Keratinocyte (primary cell): ENCODE data around the gene GRM5. TPM values are rescaled to one million over a fixed set of nuclear protein-coding genes. Genes with fewer than 3 reads are reported as not detected.

ENCODE experiments used
- DNase-seq: peaks from one replicate; pipeline ENCODE4 v3.0.0-alpha.2; 2011; ENCODE audit warnings: low read depth, missing footprints, low spot score
- FAIRE-seq: peaks from 2 replicates; lab custom pipeline; 2011; peaks lifted over from hg19 to GRCh38; lab: Jason Lieb, UNC
- H2AFZ ChIP-seq: 2 replicates; pipeline ENCODE4 v1.6.0; 2012; ENCODE audit warnings: low read length, control low read depth, inconsistent platforms; ENCODE audit not compliant: control insufficient read depth
- H3K27ac ChIP-seq: 2 replicates; pipeline ENCODE4 v1.5.1; 2011; ENCODE audit warnings: low read length; ENCODE audit not compliant: control insufficient read depth, insufficient read depth
- H3K27me3 ChIP-seq: 3 replicates; pipeline ENCODE4 v1.6.0; 2011; ENCODE audit warnings: low read length; ENCODE audit not compliant: control insufficient read depth, insufficient read depth; ENCODE audit errors: extremely low read depth
- H3K36me3 ChIP-seq, 2 experiments: 2 replicates in 1 of 2; 3 replicates in 1 of 2; pipeline ENCODE4 v1.5.1; 2011; ENCODE audit warnings: low read length in 2 of 2, mild to moderate bottlenecking in 1 of 2; ENCODE audit not compliant: control insufficient read depth in 2 of 2, insufficient read depth in 2 of 2; ENCODE audit errors: extremely low read depth in 1 of 2
- H3K4me1 ChIP-seq: 3 replicates; pipeline ENCODE4 v1.5.1; 2011; ENCODE audit warnings: low read length; ENCODE audit not compliant: control insufficient read depth, insufficient read depth; ENCODE audit errors: extremely low read depth
- H3K4me2 ChIP-seq: 3 replicates; pipeline ENCODE4 v1.6.0; 2011; ENCODE audit warnings: low read depth, low read length; ENCODE audit not compliant: control insufficient read depth, insufficient read depth; ENCODE audit errors: extremely low read depth
- H3K4me3 ChIP-seq, 3 experiments: fragments of 200-600 bp in 1 of 3; sonication (generic) in 1 of 3; 2 replicates in 2 of 3; 3 replicates in 1 of 3; pipeline ENCODE4 v1.5.1; 2011 to 2016; ENCODE audit warnings: low read length in 3 of 3, mild to moderate bottlenecking in 3 of 3, control low read depth in 2 of 3, inconsistent platforms in 1 of 3, low read depth in 1 of 3, mixed read lengths in 1 of 3, mixed run types in 1 of 3, moderate library complexity in 1 of 3; ENCODE audit not compliant: control insufficient read depth in 2 of 3, insufficient read depth in 2 of 3; ENCODE audit errors: extremely low read depth in 1 of 3
- H3K79me2 ChIP-seq: 2 replicates; pipeline ENCODE4 v1.6.0; 2012; ENCODE audit warnings: low read length; ENCODE audit not compliant: control insufficient read depth, insufficient read depth
- H3K9ac ChIP-seq: 3 replicates; pipeline ENCODE4 v1.6.0; 2011; ENCODE audit warnings: low read length; ENCODE audit not compliant: control insufficient read depth, insufficient read depth; ENCODE audit errors: extremely low read depth
- H3K9me1 ChIP-seq: 3 replicates; pipeline ENCODE4 v1.6.0; 2011; ENCODE audit warnings: low read length; ENCODE audit not compliant: control insufficient read depth, insufficient read depth; ENCODE audit errors: extremely low read depth
- H3K9me3 ChIP-seq: 2 replicates; pipeline ENCODE4 v1.5.1; 2012; ENCODE audit warnings: low read depth, low read length; ENCODE audit not compliant: control insufficient read depth
- H4K20me1 ChIP-seq: 3 replicates; pipeline ENCODE4 v1.6.0; 2011; ENCODE audit warnings: low read length; ENCODE audit not compliant: control insufficient read depth, insufficient read depth; ENCODE audit errors: extremely low read depth
- CTCF ChIP-seq, 3 experiments: IDR thresholded peaks in 1 of 3; conservative IDR thresholded peaks in 1 of 3; optimal IDR thresholded peaks in 1 of 3; 2 replicates in 2 of 3; 3 replicates in 1 of 3; pipeline versions ENCODE3 to v1.5.1; 2011; ENCODE audit warnings: low read length in 3 of 3, mild to moderate bottlenecking in 3 of 3, moderate library complexity in 2 of 3, control low read depth in 1 of 3, inconsistent platforms in 1 of 3; ENCODE audit not compliant: insufficient read depth in 2 of 3; ENCODE audit errors: extremely low read depth in 1 of 3
- EZH2 ChIP-seq: IDR thresholded peaks from one replicate; pipeline ENCODE4 v1.6.1; 2012; ENCODE audit warnings: inconsistent platforms, mild to moderate bottlenecking, low read length, moderate library complexity
- dilution Hi-C: fragments of 300-500 bp; cut with MboI; formaldehyde crosslinking; loops from one replicate; pipeline ENCODE4 v1.7.0; 2020; ENCODE audit warnings: low sequenced_read_pairs; ENCODE audit not compliant: extremely low pct_ligation_motif_present
- polyA plus RNA-seq, 5 experiments: library from polyadenylated mRNA; depleted of rRNA in 3 of 5; stranded (reverse) in 3 of 5; stranded (forward) in 1 of 5; unstranded in 1 of 5; fragments of >200 nt; gene quantifications; 1 replicate in 1 of 5; 2 replicates in 3 of 5; 3 replicates in 1 of 5; pipeline versions ENCODE4 v1.2.1 to v1.2.3, GENCODE V29; 2011 to 2012; ENCODE audit warnings: missing spikeins in 2 of 5, low read depth in 1 of 5, low replicate concordance in 1 of 5

GRM5 gene
- polyA plus RNA-seq, 1 donor (not counting 4 experiments of a cell fraction or from before 2014, with no cell fraction given), result not detected

- TF ChIP-seq CTCF (optimal IDR thresholded peaks at IDR 0.05 in 1 of 3, IDR thresholded peaks at IDR 0.05 in 1 of 3, conservative IDR thresholded peaks at IDR 0.05 in 1 of 3; ENCODE audit: extremely low read depth in 1 of 3, insufficient read depth in 2 of 3, low read length in 3 of 3) (no peak), EZH2 (no peak)
- Histone ChIP-seq H3K4me1 (no peaks in the 10 kb centered on the region), H3K27me3 (no peaks in the 10 kb centered on the region), H3K36me3 (no peaks in the 10 kb centered on the region), H2AFZ (no peak overlapping the region), H3K9me1 (no peaks in the 10 kb centered on the region), H3K9ac (no peak overlapping the region), H3K79me2 (no peaks in the 10 kb centered on the region), H3K9me3 (no peaks in the 10 kb centered on the region), H4K20me1 (no peaks in the 10 kb centered on the region), H3K4me2 (no peak overlapping the region), H3K4me3 (no peak overlapping the region), H3K27ac (no peak overlapping the region)
- DNase-seq (no peak), FAIRE-seq (no peak)
- dilution Hi-C loops, result no loop called here
Observed at GRCh38 chr11:88644724-88645123, 421.1 kb downstream of the GRM5 start.

DNA sequence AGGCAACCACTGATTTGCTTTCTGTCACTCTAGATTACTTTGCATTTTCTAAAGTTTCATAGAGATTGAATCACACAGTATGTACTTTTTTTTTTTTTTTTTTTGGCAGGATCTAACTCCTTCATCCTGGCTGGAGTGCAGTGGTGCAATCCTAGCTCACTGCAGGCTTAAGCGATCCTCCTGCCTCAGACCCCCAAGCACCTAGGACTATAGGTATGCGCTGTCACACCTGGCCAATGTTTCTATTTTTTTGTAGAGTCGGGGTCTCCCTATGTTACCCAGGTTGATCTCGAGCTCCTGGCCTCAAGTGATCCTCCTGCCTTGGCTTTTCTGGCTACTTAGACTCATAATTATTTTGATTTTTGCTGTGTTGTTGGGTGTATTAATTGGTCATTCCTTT, 433.6 kb downstream of the GRM5 start:
- Histone ChIP-seq H3K27ac (no peak overlapping the region), H3K4me3 (no peak overlapping the region), H4K20me1 (no peaks in the 10 kb centered on the region), H3K27me3 (no peaks in the 10 kb centered on the region), H3K9me1 (no peaks in the 10 kb centered on the region), H3K9me3 (no peaks in the 10 kb centered on the region), H2AFZ (no peak overlapping the region), H3K9ac (no peak overlapping the region), H3K4me2 (no peak overlapping the region), H3K4me1 (no peaks in the 10 kb centered on the region), H3K36me3 (no peaks in the 10 kb centered on the region), H3K79me2 (no peaks in the 10 kb centered on the region)
- dilution Hi-C loops, result no loop called here
- no peak for FAIRE-seq
- TF ChIP-seq CTCF (optimal IDR thresholded peaks at IDR 0.05 in 1 of 3, IDR thresholded peaks at IDR 0.05 in 1 of 3, conservative IDR thresholded peaks at IDR 0.05 in 1 of 3; ENCODE audit: extremely low read depth in 1 of 3, insufficient read depth in 2 of 3, low read length in 3 of 3) (no peak), EZH2 (no peak)
- no peak for DNase-seq
